K562 (cell line): ENCODE measurements around the gene PPY. TPM values are rescaled to one million over a fixed set of nuclear protein-coding genes. Genes with fewer than 3 reads are reported as not detected.

ENCODE experiments used
- ATAC-seq: fragments of 200-7000 bp; cut with Tn5 transposase; 3 replicates; pipeline ENCODE4 v1.9.1; 2020; ENCODE audit warnings: moderate library complexity
- Bru-seq: library from RNA; stranded (reverse); fragments of 400-500 nt; gene quantifications from one replicate; lab custom pipeline; 2021; lab: Mats Ljungman, UMichigan
- BruChase-seq, 2 experiments: library from RNA; stranded (reverse); fragments of 400-500 nt; gene quantifications; one replicate each; lab custom pipeline; 2021; lab: Mats Ljungman, UMichigan
- BruUV-seq: library from RNA; stranded (reverse); fragments of 400-500 nt; replicated peaks from 2 replicates; lab custom pipeline; 2021; lab: Mats Ljungman, UMichigan
- CTCF ChIA-PET: fragments of 300-600 bp; formaldehyde crosslinking; extraction: SDS; loops from one replicate; lab custom pipeline; 2021; ENCODE audit warnings: low intra/inter-chr PET ratio; lab: Yijun Ruan, JAX
- POLR2A ChIA-PET: fragments of 300-600, 350-650 bp; sonication (Branson Sonifier 250); formaldehyde crosslinking; extraction: SDS; loops from one replicate; lab custom pipeline; 2021; ENCODE audit warnings: antibody characterized with exemption, inconsistent platforms; lab: Yijun Ruan, JAX
- DNase-seq, 4 experiments: peaks; one replicate each; pipeline versions ENCODE4 v3.0.0 to v3.0.0-alpha.2; 2011 to 2018; ENCODE audit warnings: low spot score in 3 of 4, mixed read lengths in 3 of 4; ENCODE audit errors: extremely low read depth in 1 of 4
- FAIRE-seq: peaks from 2 replicates; lab custom pipeline; 2011; peaks lifted over from hg19 to GRCh38; lab: Jason Lieb, UNC
- H2AFZ ChIP-seq: 2 replicates; pipeline ENCODE4 v1.6.0; 2011; ENCODE audit warnings: low read depth, low read length, control low read depth, inconsistent platforms
- H3K27ac ChIP-seq: fragments of 200-600 bp; 3 replicates; pipeline ENCODE4 v1.8.0; 2011; ENCODE audit warnings: low read depth, mild to moderate bottlenecking, control low read depth, inconsistent platforms, low read length, moderate library complexity, mixed read lengths; ENCODE audit errors: extremely low read depth
- H3K27me3 ChIP-seq, 2 experiments: fragments of 300-600 bp in 1 of 2; 2 replicates in 1 of 2; 3 replicates in 1 of 2; pipeline versions ENCODE4 v1.6.0 to v1.8.0; 2011; ENCODE audit warnings: inconsistent platforms in 2 of 2, low read length in 2 of 2, mild to moderate bottlenecking in 1 of 2, mixed read lengths in 1 of 2, moderate library complexity in 1 of 2; ENCODE audit not compliant: control insufficient read depth in 2 of 2, insufficient read depth in 2 of 2
- H3K36me3 ChIP-seq: fragments of 300-600 bp; 3 replicates; pipeline ENCODE4 v1.8.0; 2011; ENCODE audit warnings: mild to moderate bottlenecking, low read length, inconsistent platforms; ENCODE audit not compliant: control insufficient read depth, insufficient read depth
- H3K4me1 ChIP-seq, 2 experiments: fragments of 200-600 bp in 1 of 2; replicated peaks in 1 of 2; 2 replicates in 1 of 2; 3 replicates in 1 of 2; pipeline versions ENCODE4 v1.5.1 to v1.8.0; 2011; ENCODE audit warnings: inconsistent platforms in 2 of 2, low read length in 2 of 2, mild to moderate bottlenecking in 1 of 2, mixed read lengths in 1 of 2, moderate library complexity in 1 of 2; ENCODE audit not compliant: control insufficient read depth in 2 of 2, insufficient read depth in 2 of 2
- H3K4me2 ChIP-seq: 2 replicates; pipeline ENCODE4 v1.6.1; 2011; ENCODE audit warnings: low read length, control low read depth, inconsistent platforms, mixed read lengths; ENCODE audit not compliant: insufficient read depth
- H3K4me3 ChIP-seq: fragments of 200-600 bp; sonication (generic), shearing (Covaris generic); 2 replicates; pipeline ENCODE4 v1.5.1; 2016; ENCODE audit warnings: control low read depth, inconsistent platforms
- H3K79me2 ChIP-seq: fragments of 200-600 bp; 3 replicates; pipeline ENCODE4 v1.8.0; 2011; ENCODE audit warnings: low read length, inconsistent platforms; ENCODE audit not compliant: control insufficient read depth, insufficient read depth
- H3K9ac ChIP-seq, 2 experiments: 2 replicates each; pipeline versions ENCODE4 v1.6.0 to v1.6.1; 2011; ENCODE audit warnings: low read depth in 2 of 2, low read length in 2 of 2, control low read depth in 1 of 2, inconsistent platforms in 1 of 2, mild to moderate bottlenecking in 1 of 2, mixed read lengths in 1 of 2; ENCODE audit not compliant: insufficient read depth in 1 of 2
- H3K9me1 ChIP-seq: one replicate; pipeline ENCODE4 v1.6.0; 2011; ENCODE audit warnings: inconsistent platforms, mild to moderate bottlenecking, low read length, moderate library complexity; ENCODE audit not compliant: control insufficient read depth, insufficient read depth
- H3K9me3 ChIP-seq: replicated peaks from 2 replicates; pipeline ENCODE4 v1.5.1; 2011; ENCODE audit warnings: low read depth, low read length, inconsistent platforms; ENCODE audit not compliant: control insufficient read depth, insufficient read depth
- H4K20me1 ChIP-seq: replicated peaks from 2 replicates; pipeline ENCODE4 v1.6.1; 2011; ENCODE audit warnings: low read length, inconsistent platforms, mixed read lengths; ENCODE audit not compliant: control insufficient read depth, insufficient read depth
- CHD2 ChIP-seq: IDR thresholded peaks from 2 replicates; pipeline ENCODE4 v1.6.1; 2011; ENCODE audit warnings: low read depth, low read length
- EZH2 ChIP-seq: IDR thresholded peaks from 2 replicates; pipeline ENCODE4 v1.6.1; 2012; ENCODE audit warnings: low read depth, mild to moderate bottlenecking, inconsistent platforms, low read length, borderline replicate concordance
- PRPF4 ChIP-seq: fragments of 200-400 bp; formaldehyde crosslinking; IDR thresholded peaks from one replicate; pipeline ENCODE4 v1.6.1; 2017; ENCODE audit warnings: low read length, low read depth, mild to moderate bottlenecking; ENCODE audit not compliant: insufficient read depth, poor library complexity, severe bottlenecking
- SRSF1 ChIP-seq: fragments of 200-400 bp; formaldehyde crosslinking; IDR thresholded peaks from 2 replicates; pipeline ENCODE4 v1.6.1; 2017; ENCODE audit warnings: mild to moderate bottlenecking, low read depth, low read length, moderate library complexity
- WGBS: fragments of 100-300 bp; shearing (Covaris generic); methylation state at CpG from one replicate; pipeline ENCODE4 v1.1.6; 2016; ENCODE audit warnings: low coverage, mixed read lengths; ENCODE audit not compliant: insufficient coverage; ENCODE audit errors: missing lambda C conversion rate; 5-methylcytosine and 5-hydroxymethylcytosine counted together
- in situ Hi-C: fragments of 300-500 bp; cut with MboI; formaldehyde crosslinking; loops from 4 replicates; pipeline ENCODE4 v1.15.0; 2018; ENCODE audit warnings: inconsistent platforms, mixed read lengths
- intact Hi-C: fragments of 100-400 bp; cut with micrococcal nuclease; formaldehyde crosslinking; loops from 2 replicates; pipeline ENCODE4 v1.14.2; 2022
- long read RNA-seq, 3 experiments: library from polyadenylated mRNA in 2 of 3; library from RNA in 1 of 3; unstranded in 2 of 3; stranded (forward) in 1 of 3; transcript quantifications; one replicate each; pipeline ENCODE4 v2.0.0, GENCODE V29; 2019 to 2022
- polyA minus RNA-seq, 3 experiments: library from RNA; depleted of rRNA, polyadenylated mRNA; stranded (reverse); fragments of >200 nt; gene quantifications; 2 replicates each; pipeline ENCODE4 v1.2.3, GENCODE V29; 2011
- polyA plus RNA-seq, 8 experiments: library from polyadenylated mRNA; depleted of rRNA in 4 of 8; stranded (reverse) in 5 of 8; unstranded in 3 of 8; fragments of >200 nt; fragmentation: Nextera tagmentation in 2 of 8; fragmentation: Illumina TruSeq in 1 of 8; extraction: Ambion mirVana in 2 of 8; extraction: Trizol in 1 of 8; gene quantifications; 2 replicates each; pipeline versions ENCODE4 v1.2.1 to v1.2.3, GENCODE V29; 2011 to 2014; ENCODE audit warnings: inconsistent platforms in 1 of 8, missing spikeins in 1 of 8
- total RNA-seq, 7 experiments: library from RNA; depleted of rRNA in 6 of 7; stranded (reverse); fragments of >200 nt in 6 of 7; fragmentation: Illumina TruSeq in 2 of 7; extraction: Trizol in 2 of 7; gene quantifications; 2 replicates each; pipeline versions ENCODE4 v1.2.1 to v1.2.3, GENCODE V29; 2011 to 2021; ENCODE audit warnings: low replicate concordance in 1 of 7

The PPY gene, protein sequence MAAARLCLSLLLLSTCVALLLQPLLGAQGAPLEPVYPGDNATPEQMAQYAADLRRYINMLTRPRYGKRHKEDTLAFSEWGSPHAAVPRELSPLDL
- not detected in 2 replicates for total RNA-seq (2011; cell fraction: chromatin; rRNA removed; ENCODE audit: low replicate concordance)
- not detected in 2 replicates for total RNA-seq (2011; cell fraction: nucleolus; rRNA removed)
- total RNA-seq (2011; cell fraction: nucleoplasm; rRNA removed) = not detected in 2 replicates
- total RNA-seq (2014; rRNA removed) (not detected in 2 replicates), total RNA-seq (2014; rRNA removed; fragmentation: Illumina TruSeq; extraction: Trizol) (not detected in 2 replicates), total RNA-seq (2015; rRNA removed; fragmentation: Illumina TruSeq; extraction: Trizol) (not detected in 2 replicates), total RNA-seq (2021) (not detected in 2 replicates), polyA plus RNA-seq (2011; rRNA removed) (not detected in 2 replicates), polyA plus RNA-seq (2014; fragmentation: Illumina TruSeq; extraction: Trizol) (not detected in 2 replicates), polyA plus RNA-seq (2014; fragmentation: Nextera tagmentation; extraction: Ambion mirVana) (not detected), polyA plus RNA-seq (2014; rRNA removed) (1.9 TPM in 1 of 2 replicates, not detected in the other), polyA minus RNA-seq (2011; rRNA and poly(A)+ RNA removed) (not detected in 2 replicates), Bru-seq, nascent RNA (not detected), BruChase-seq, experiment 1, labeled RNA remaining after a 2-hour chase (not detected), BruChase-seq, experiment 2, labeled RNA remaining after a 6-hour chase (percentile 31 among the genes with signal in this experiment)
- not detected in 2 replicates for polyA plus RNA-seq (2011; cell fraction: cytosol; rRNA removed)
- not detected in 2 replicates for polyA plus RNA-seq (2011; cell fraction: nucleus; rRNA removed)
- not detected in 2 replicates for polyA plus RNA-seq (2012)
- polyA minus RNA-seq (2011; cell fraction: cytosol; rRNA and poly(A)+ RNA removed) = not detected in 2 replicates
- not detected in 2 replicates for polyA minus RNA-seq (2011; cell fraction: nucleus; rRNA and poly(A)+ RNA removed)
- long read RNA-seq, experiment 1 = 0 reads
- long read RNA-seq, experiment 2 = 0 reads
- long read RNA-seq, experiment 3 = 0 reads

DNA sequence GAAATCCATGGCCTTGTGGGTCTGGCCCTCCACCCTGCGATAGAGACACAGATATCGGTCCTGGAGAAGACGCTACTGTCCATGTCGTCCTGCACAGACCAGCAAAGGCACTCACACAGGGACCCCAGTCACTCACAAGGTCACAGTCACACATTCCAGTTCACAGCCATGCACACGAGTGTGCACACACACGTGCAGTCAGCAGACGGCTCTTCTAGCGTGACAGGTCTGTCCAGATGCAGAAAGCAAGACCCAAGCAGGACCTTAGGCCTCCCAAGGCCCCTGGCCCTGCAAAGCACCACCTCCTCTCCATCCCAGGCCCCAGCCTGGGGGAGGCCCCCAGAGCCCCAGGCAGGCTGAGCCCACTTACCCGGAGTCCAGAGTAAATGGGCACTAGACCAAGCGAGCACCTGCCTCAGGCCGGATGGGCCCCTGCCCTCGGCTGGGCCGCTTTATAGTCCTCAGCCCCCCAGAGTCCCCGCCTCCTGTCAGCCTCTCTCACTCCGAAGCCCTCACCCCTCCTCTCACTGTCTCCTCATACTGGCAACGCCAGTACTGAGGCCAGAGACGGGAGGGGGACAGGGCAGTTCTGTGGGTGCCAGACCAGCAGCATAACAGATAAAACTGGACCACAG, at the start of gene PPY:
Gene PPY (minus strand): TSS at position 426 of the 635 bp plus-strand sequence. CDS start 822 bp downstream, outside the sequence.
- H3K9ac ChIP-seq = peak within 1 kb of the TSS in 1 of 2 experiments; percentile 59; a peak in 2 of 4 replicates
- H3K9me3 ChIP-seq = no peaks in the 10 kb centered on the region
- peaks cover 0 to 16% of the 10 kb centered on the region in 2 experiments; a peak in 4 of 5 replicates for H3K4me1 ChIP-seq
- intact Hi-C loops (loop anchor here (5.0 kb wide), 1 partner anchor 225 kb away; no protein-coding TSS in a partner anchor), in situ Hi-C loops (loop anchor here (5.0 to 25.0 kb wide), 3 partner anchors 50 to 395 kb away; partner anchors contain the start of gene GRN)
- ChIA-PET CTCF (interaction anchor here (3.0 kb wide), 1 partner anchor 100 kb away, joined by 19 read pairs; no protein-coding TSS in a partner anchor), POLR2A (interaction anchor here (0.6 kb wide), 1 partner anchor 978 kb away, joined by 3 read pairs; no protein-coding TSS in a partner anchor)
- H3K36me3 ChIP-seq = no peaks in the 10 kb centered on the region
- FAIRE-seq = no peak
- H3K79me2 ChIP-seq = no peaks in the 10 kb centered on the region
- 27% methylated on average over 15 of the region's 17 CpGs for whole genome bisulfite sequencing
- no TSS peak for BruUV-seq
- H3K27ac ChIP-seq = no peak within 1 kb of the TSS
- H3K27me3 ChIP-seq = peaks cover 0 to 20% of the 10 kb centered on the region in 2 experiments; a peak in 1 of 5 replicates
- H3K4me2 ChIP-seq = no peak within 1 kb of the TSS
- H2AFZ ChIP-seq = no peak within 1 kb of the TSS
- H3K9me1 ChIP-seq = no peaks in the 10 kb centered on the region
- TF ChIP-seq PRPF4 (no peak), CHD2 (no peak), SRSF1 (no peak), EZH2 (no peak)
- DNase-seq = no peak
- H3K4me3 ChIP-seq = no peak within 1 kb of the TSS
- H4K20me1 ChIP-seq = no peaks in the 10 kb centered on the region
- no peak for ATAC-seq
